Fibroblast of villous mesenchyme (primary cell): ENCODE results near the gene FADS3. TPM values are rescaled to one million over a fixed set of nuclear protein-coding genes. Genes with fewer than 3 reads are reported as not detected.

Experiments used
- DNase-seq: peaks from one replicate; pipeline ENCODE4 v3.0.0-alpha.2; 2010; ENCODE audit warnings: low read depth
- H3K4me3 ChIP-seq: 2 replicates; pipeline ENCODE4 v1.5.1; 2011; ENCODE audit warnings: low read depth, mild to moderate bottlenecking, low read length
- total RNA-seq: library from RNA; depleted of rRNA; stranded (reverse); fragments of >200 nt; gene quantifications from 2 replicates; pipeline ENCODE4 v1.2.3, GENCODE V29; 2012
- TF ChIP-seq, protein P1 (sequence below): IDR thresholded peaks from 2 replicates; pipeline ENCODE4 v1.5.1; 2012; ENCODE audit warnings: low read depth, mild to moderate bottlenecking, low read length; ENCODE audit not compliant: insufficient read depth

Gene FADS3
- total RNA-seq, 1 donor = 126 TPM

DNA sequence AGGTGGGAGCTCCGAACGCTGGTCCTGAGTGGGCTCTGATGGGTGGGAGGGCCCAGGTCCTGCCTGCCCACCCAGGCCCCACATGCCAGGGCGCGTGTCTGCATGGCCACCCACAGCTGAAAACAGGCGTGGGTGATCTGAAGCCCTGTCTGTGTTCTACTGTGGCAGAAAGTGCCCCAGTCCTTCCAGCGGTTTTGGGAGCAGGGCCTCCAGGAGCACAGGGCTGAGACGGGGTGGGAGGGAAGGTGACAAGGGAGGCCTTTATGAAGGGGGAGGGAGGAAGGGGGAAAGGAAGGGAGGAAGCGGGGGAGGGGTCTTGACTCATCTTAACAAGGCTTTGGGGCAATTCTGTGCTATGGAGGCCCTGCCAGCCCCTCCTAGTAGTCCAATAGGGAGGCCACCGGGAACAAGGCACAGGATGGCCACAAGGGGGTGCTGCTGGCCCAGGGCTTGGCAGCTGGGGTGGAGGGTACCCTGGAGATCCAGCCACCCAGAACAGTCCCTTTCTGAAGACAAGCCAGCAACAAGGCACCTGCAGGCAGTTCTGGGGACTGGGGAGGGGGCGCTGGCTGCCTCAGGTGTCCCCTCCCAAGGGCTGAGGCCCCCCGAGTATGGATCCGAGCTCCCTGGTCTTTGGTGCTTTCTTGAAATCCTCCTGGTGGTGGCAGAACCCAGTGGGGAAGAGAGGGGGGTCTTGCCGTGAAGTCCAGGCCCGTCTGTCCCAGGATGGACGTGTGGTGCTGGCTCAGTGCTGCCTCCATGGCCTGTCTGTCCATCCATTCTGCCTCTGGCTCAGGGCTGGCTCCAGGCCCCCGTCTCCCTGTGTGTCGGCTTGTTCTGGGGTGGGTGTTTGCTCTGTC lies 6.3 kb upstream of the FADS3 start:
- H3K4me3 ChIP-seq = no peak overlapping the region
- TF ChIP-seq, protein P1, sequence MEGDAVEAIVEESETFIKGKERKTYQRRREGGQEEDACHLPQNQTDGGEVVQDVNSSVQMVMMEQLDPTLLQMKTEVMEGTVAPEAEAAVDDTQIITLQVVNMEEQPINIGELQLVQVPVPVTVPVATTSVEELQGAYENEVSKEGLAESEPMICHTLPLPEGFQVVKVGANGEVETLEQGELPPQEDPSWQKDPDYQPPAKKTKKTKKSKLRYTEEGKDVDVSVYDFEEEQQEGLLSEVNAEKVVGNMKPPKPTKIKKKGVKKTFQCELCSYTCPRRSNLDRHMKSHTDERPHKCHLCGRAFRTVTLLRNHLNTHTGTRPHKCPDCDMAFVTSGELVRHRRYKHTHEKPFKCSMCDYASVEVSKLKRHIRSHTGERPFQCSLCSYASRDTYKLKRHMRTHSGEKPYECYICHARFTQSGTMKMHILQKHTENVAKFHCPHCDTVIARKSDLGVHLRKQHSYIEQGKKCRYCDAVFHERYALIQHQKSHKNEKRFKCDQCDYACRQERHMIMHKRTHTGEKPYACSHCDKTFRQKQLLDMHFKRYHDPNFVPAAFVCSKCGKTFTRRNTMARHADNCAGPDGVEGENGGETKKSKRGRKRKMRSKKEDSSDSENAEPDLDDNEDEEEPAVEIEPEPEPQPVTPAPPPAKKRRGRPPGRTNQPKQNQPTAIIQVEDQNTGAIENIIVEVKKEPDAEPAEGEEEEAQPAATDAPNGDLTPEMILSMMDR = peak; percentile 90
- peak; percentile 65 for DNase-seq

DNA sequence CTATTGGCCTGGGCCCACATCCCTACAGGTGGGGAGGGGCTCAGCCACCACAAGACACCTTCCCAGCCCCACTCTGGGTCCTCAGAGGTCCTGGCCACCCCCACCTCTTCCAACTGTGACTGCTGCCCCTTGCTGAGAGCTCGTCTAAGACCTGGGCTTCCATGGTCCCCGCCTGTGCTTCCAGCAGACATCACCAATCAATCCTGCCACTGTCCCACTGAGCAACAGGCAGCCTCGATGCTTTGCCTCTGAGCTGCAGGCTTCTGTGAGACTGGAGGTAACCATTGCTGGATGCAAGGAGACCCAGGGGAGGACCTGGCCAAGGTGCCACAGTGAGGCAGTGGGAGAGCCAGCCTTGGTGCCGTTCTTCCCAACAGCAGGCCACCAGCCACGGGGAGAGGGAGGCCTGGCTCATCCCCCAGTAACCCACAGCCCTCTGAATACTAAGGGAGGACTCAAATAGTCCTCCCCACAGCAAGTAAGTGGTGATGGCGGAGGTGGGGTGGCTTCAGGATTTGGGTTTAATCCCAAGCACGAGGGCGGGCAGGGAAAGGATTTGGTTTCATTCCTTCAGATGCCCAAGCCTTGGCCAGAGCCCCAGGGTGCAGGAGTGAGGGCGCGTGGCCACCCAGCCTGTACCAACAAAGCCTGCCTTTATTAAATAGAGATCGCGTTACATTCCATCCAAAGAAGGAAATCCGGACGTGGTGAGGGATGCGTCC lies 5.5 kb upstream of the FADS3 start:
- DNase-seq = no peak
- no peak overlapping the region for H3K4me3 ChIP-seq
- TF ChIP-seq, protein P1 = no peak

DNA sequence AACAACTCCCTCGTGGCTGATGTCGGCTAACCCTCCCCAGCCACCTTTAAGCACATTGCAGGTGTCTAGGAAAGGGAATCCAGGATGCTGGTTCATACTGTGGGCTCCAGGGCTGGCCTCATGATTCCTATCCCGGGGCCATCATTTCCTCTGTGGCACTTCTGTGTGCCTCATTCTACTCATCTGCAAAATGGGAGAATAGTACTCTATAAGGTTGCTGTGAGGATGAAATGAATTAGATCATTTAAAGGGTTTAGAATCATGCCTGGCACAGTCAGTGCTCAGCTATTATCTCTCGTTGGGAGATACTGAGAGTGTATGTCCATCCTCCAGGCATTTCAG lies 4.3 kb upstream of the FADS3 start:
- TF ChIP-seq, protein P1 = no peak
- no peak for DNase-seq
- H3K4me3 ChIP-seq = no peak overlapping the region

DNA sequence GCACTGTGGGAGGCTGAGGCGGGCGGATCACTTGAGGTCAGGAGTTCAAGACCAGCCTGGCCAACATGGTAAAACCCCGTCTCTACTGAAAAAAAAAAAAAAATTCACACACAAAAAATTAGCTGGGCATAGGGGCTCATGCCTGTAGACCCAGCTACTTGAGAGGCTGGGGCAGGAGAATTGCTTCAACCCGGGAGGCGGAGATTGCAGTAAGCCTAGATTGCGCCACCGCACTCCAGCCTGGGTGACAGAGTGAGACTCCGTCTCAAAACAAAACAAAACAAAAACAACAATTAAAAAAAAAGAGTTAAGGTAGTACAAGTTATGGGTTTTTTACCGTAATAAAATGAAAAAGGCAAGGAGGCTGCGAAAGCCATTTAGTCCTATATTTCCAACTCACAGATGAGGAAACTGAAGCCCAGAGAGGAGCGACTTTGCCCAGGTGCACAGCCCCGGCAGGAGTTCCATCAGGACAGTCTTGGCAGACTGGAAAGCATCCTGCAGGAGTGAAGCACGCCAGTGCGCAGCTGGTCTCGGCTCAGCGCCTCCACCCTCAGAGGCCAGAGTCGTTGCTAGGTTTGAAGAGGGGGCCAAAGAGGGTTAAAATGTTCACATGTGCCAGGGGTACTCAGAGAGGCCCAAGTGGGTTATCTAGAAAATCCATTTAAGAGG lies 3.8 kb upstream of the FADS3 start:
- TF ChIP-seq, protein P1 = no peak

GRCh38 chr11:61893981-61894380 lies 2.6 kb upstream of the FADS3 start:
- H3K4me3 ChIP-seq = no peak overlapping the region
- TF ChIP-seq, protein P1 = no peak

More for the DNA sequence above, 3.8 kb upstream of the FADS3 start:
- DNase-seq = peak; percentile 18
- no peak overlapping the region for H3K4me3 ChIP-seq

DNA sequence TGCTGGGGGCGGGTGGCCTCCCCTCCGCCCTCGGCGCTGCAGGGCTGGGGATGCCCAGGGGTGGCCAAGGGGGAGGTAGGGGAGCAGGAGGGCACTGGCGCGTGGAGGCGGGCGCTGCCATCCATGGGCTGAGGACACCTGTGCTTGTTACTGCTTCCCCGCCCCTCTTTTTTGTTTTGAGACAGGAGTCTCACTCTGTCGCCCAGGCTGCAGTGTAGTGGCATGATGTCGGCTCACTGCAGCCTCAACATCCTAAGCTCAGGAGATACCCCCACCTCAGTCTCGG lies 683 bp upstream of the FADS3 start:
- no peak for DNase-seq
- peak overlapping the region; percentile 53 for H3K4me3 ChIP-seq
- TF ChIP-seq, protein P1 = no peak

More at GRCh38 chr11:61893981-61894380, 2.6 kb upstream of the FADS3 start:
- DNase-seq = peak; percentile 82
